HEK293 (cell line): Measurements from ENCODE around the gene CREBBP.
A peak's percentile ranks its signal among the peaks of the same experiment; 100 is the strongest.

Experiments
- ATF2 ChIP-seq: fragments of 450-650 bp; formaldehyde crosslinking; IDR thresholded peaks from 2 replicates; pipeline ENCODE4 v1.5.1; 2016; ENCODE audit warnings: missing biosample characterization, missing genetic modification characterization, low read depth
- CTCF ChIP-seq: fragments of 450-650 bp; formaldehyde crosslinking; IDR thresholded peaks from 2 replicates; pipeline ENCODE4 v1.5.1; 2016; ENCODE audit warnings: missing biosample characterization, missing genetic modification characterization
- FEZF1 ChIP-seq: fragments of 450-650 bp; formaldehyde crosslinking; IDR thresholded peaks from 2 replicates; pipeline ENCODE4 v1.5.1; 2016; ENCODE audit warnings: missing biosample characterization, missing genetic modification characterization
- IKZF3 ChIP-seq: fragments of 450-650 bp; IDR thresholded peaks from 2 replicates; pipeline ENCODE4 v1.5.0; 2018; ENCODE audit warnings: missing biosample characterization, mild to moderate bottlenecking, missing genetic modification characterization, moderate library complexity
- KLF16 ChIP-seq: fragments of 450-650 bp; formaldehyde crosslinking; IDR thresholded peaks from 2 replicates; pipeline ENCODE4 v1.5.1; 2017; ENCODE audit warnings: missing biosample characterization, missing genetic modification characterization
- KLF9 ChIP-seq: fragments of 450-650 bp; formaldehyde crosslinking; IDR thresholded peaks from 2 replicates; pipeline ENCODE4 v1.5.1; 2016; ENCODE audit warnings: missing biosample characterization, missing genetic modification characterization, low read depth
- OSR2 ChIP-seq: fragments of 450-650 bp; formaldehyde crosslinking; IDR thresholded peaks from 2 replicates; pipeline ENCODE4 v1.5.1; 2016; ENCODE audit warnings: missing biosample characterization, missing genetic modification characterization
- PRDM4 ChIP-seq: fragments of 450-650 bp; formaldehyde crosslinking; IDR thresholded peaks from 2 replicates; pipeline ENCODE4 v1.5.1; 2017; ENCODE audit warnings: missing biosample characterization, missing genetic modification characterization
- RBAK ChIP-seq: fragments of 450-650 bp; formaldehyde crosslinking; IDR thresholded peaks from 2 replicates; pipeline ENCODE4 v1.5.1; 2016; ENCODE audit warnings: missing biosample characterization, missing genetic modification characterization
- SP7 ChIP-seq: fragments of 450-650 bp; formaldehyde crosslinking; IDR thresholded peaks from 2 replicates; pipeline ENCODE4 v1.5.1; 2016; ENCODE audit warnings: missing biosample characterization, missing genetic modification characterization
- TRIM28 ChIP-seq: IDR thresholded peaks from 2 replicates; pipeline ENCODE4 v1.6.1; 2011; ENCODE audit warnings: low read length, control low read depth, borderline replicate concordance
- ZBTB44 ChIP-seq: fragments of 450-650 bp; IDR thresholded peaks from 2 replicates; pipeline ENCODE4 v1.5.1; 2018; ENCODE audit warnings: missing biosample characterization, mild to moderate bottlenecking, missing genetic modification characterization
- ZBTB6 ChIP-seq: fragments of 450-650 bp; formaldehyde crosslinking; IDR thresholded peaks from 2 replicates; pipeline ENCODE4 v1.5.1; 2017; ENCODE audit warnings: missing biosample characterization, missing genetic modification characterization
- ZFP37 ChIP-seq: fragments of 450-650 bp; formaldehyde crosslinking; IDR thresholded peaks from 2 replicates; pipeline ENCODE4 v1.5.1; 2016; ENCODE audit warnings: missing biosample characterization, missing genetic modification characterization
- ZNF10 ChIP-seq: fragments of 450-650 bp; formaldehyde crosslinking; IDR thresholded peaks from 2 replicates; pipeline ENCODE4 v1.5.1; 2017; ENCODE audit warnings: missing biosample characterization, missing genetic modification characterization
- ZNF24 ChIP-seq: fragments of 450-650 bp; formaldehyde crosslinking; IDR thresholded peaks from 2 replicates; pipeline ENCODE4 v1.5.1; 2016; ENCODE audit warnings: missing biosample characterization, missing genetic modification characterization
- ZNF324 ChIP-seq: fragments of 450-650 bp; formaldehyde crosslinking; IDR thresholded peaks from 2 replicates; pipeline ENCODE4 v1.5.1; 2016; ENCODE audit warnings: missing biosample characterization, missing genetic modification characterization
- ZNF488 ChIP-seq: fragments of 450-650 bp; formaldehyde crosslinking; IDR thresholded peaks from 2 replicates; pipeline ENCODE4 v1.5.1; 2016; ENCODE audit warnings: missing biosample characterization, missing genetic modification characterization
- ZNF560 ChIP-seq: fragments of 450-650 bp; formaldehyde crosslinking; IDR thresholded peaks from 2 replicates; pipeline ENCODE4 v1.5.1; 2017; ENCODE audit warnings: missing biosample characterization, missing genetic modification characterization, borderline replicate concordance
- ZNF561 ChIP-seq: fragments of 450-650 bp; IDR thresholded peaks from 2 replicates; pipeline ENCODE4 v1.5.1; 2018; ENCODE audit warnings: missing biosample characterization, missing genetic modification characterization, borderline replicate concordance
- ZNF580 ChIP-seq: fragments of 450-650 bp; formaldehyde crosslinking; IDR thresholded peaks from 2 replicates; pipeline ENCODE4 v1.5.1; 2016; ENCODE audit warnings: missing biosample characterization, missing genetic modification characterization
- ZNF629 ChIP-seq: fragments of 450-650 bp; formaldehyde crosslinking; IDR thresholded peaks from 2 replicates; pipeline ENCODE4 v1.5.1; 2017; ENCODE audit warnings: missing biosample characterization, missing genetic modification characterization
- ZNF660 ChIP-seq: fragments of 450-650 bp; IDR thresholded peaks from 2 replicates; pipeline ENCODE4 v1.5.1; 2018; ENCODE audit warnings: missing biosample characterization, mild to moderate bottlenecking, missing genetic modification characterization
- ZNF664 ChIP-seq: fragments of 450-650 bp; formaldehyde crosslinking; IDR thresholded peaks from 2 replicates; pipeline ENCODE4 v1.5.1; 2016; ENCODE audit warnings: missing biosample characterization, missing genetic modification characterization
- ZNF677 ChIP-seq: fragments of 450-650 bp; IDR thresholded peaks from 2 replicates; pipeline ENCODE4 v1.5.0; 2018; ENCODE audit warnings: missing biosample characterization, mild to moderate bottlenecking, missing genetic modification characterization, moderate library complexity
- ZNF777 ChIP-seq: fragments of 450-650 bp; formaldehyde crosslinking; IDR thresholded peaks from 2 replicates; pipeline ENCODE4 v1.5.1; 2017; ENCODE audit warnings: missing biosample characterization, missing genetic modification characterization, borderline replicate concordance
- ZNF792 ChIP-seq: fragments of 450-650 bp; formaldehyde crosslinking; IDR thresholded peaks from 2 replicates; pipeline ENCODE4 v1.5.1; 2016; ENCODE audit warnings: missing biosample characterization, missing genetic modification characterization
- ZSCAN18 ChIP-seq: fragments of 450-650 bp; formaldehyde crosslinking; IDR thresholded peaks from 2 replicates; pipeline ENCODE4 v1.5.1; 2016; ENCODE audit warnings: missing biosample characterization, missing genetic modification characterization

Gene CREBBP

GRCh38 chr16:3819746-3820724 is 60.5 kb downstream of the CREBBP start (continued):
- TF ChIP-seq ZFP37 (no peak), ZNF324 (tag by site-specific recombination) (0 out of 2 replicates have a peak, but pooled peaks have one; percentile 41), CTCF (tag by site-specific recombination) (no peak), ZNF10 (tag by site-specific recombination) (peak; percentile 72), ZNF24 (tag by site-specific recombination) (no peak), ZNF792 (tag by site-specific recombination) (peak; percentile 86), ZNF561 (0 out of 2 replicates have a peak, but pooled peaks have one; percentile 24), ZNF629 (tag by site-specific recombination) (peak; percentile 73), ZNF677 (tag by site-specific recombination) (no peak), SP7 (peak; percentile 78), ZSCAN18 (tag by site-specific recombination) (no peak), KLF16 (tag by site-specific recombination) (no peak), ZNF660 (peak; percentile 85; the same call in 1 of the 2 replicates), ZBTB44 (tag by site-specific recombination) (peak; percentile 77), OSR2 (tag by site-specific recombination) (peak; percentile 15; the same call in 1 of the 2 replicates), PRDM4 (tag by site-specific recombination) (0 out of 2 replicates have a peak, but pooled peaks have one; percentile 57), ATF2 (tag by site-specific recombination) (0 out of 2 replicates have a peak, but pooled peaks have one; percentile 41), TRIM28 (peak; percentile 74), ZNF488 (tag by site-specific recombination) (no peak), FEZF1 (tag by site-specific recombination) (peak; percentile 33; the same call in 1 of the 2 replicates), ZNF560 (tag by site-specific recombination) (no peak), IKZF3 (tag by site-specific recombination) (peak; percentile 79), KLF9 (no peak), ZNF664 (tag by site-specific recombination) (no peak), ZBTB6 (tag by site-specific recombination) (no peak), ZNF580 (tag by site-specific recombination) (0 out of 2 replicates have a peak, but pooled peaks have one; percentile 10), RBAK (no peak), ZNF777 (tag by site-specific recombination) (no peak)
